ENCODE results near the gene PDXDC1.
"Not testable (repeated sequence)": the region's sequence is repeated elsewhere in the genome, so short reads cannot be mapped to it uniquely, and the experiment has no call there.

PDXDC1 gene

DNA sequence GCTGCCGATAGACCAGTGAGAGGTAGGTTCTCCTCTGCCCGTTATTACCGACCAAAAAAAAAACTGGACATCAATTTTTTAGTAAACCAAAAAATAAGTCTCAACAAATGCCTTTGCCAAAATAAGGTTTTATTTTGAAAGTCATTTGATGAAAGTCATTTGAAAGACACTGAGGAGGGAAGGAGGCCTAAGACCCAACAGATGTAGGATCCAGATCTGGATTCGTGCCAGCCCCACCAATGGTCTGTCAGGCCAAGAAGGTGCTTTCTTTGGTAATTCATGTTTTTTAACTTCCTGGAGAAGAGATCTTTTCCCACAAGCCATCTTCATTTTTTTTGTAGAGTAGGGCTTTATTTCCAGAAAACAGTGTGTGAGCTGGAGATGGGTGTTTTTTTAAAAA is 62.9 kb downstream of the PDXDC1 start:
- DNase-seq (ENCODE audit: low read depth), result no peak

- no peak for DNase-seq (ENCODE audit: low read depth)
Observed at GRCh38 chr16:15038689-15039088, 63.9 kb downstream of the PDXDC1 start.

- DNase-seq (ENCODE audit: low read depth), result no peak
Observed at GRCh38 chr16:15041271-15042004, 66.6 kb downstream of the PDXDC1 start.

DNA sequence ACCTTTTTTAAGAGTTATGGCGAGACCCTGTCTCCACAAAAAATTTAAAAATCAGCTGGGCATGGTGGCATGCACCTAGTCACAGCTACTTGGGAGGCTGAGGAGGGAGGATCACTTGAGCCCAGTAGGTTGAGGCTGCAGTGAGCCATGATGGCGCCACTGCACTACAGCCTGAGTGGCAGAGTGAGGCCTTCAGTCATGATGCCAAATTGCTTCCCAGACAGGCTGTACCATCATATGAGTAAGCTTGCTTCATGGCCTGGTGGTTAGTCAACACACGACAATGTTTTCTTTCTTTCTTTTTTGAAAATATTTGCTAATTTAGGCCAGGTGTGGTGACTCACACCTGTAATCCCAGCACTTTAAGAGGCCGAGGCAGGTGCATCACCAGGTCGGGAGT is 68.5 kb downstream of the PDXDC1 start:
- DNase-seq (ENCODE audit: low read depth), result no peak

GRCh38 chr16:15044286-15044685 is 69.5 kb downstream of the PDXDC1 start:
- DNase-seq (ENCODE audit: low read depth), result no peak

- DNase-seq (ENCODE audit: low read depth), result not testable (repeated sequence)
Observed at GRCh38 chr16:15045270-15045669, 70.4 kb downstream of the PDXDC1 start.

GRCh38 chr16:15046692-15047376 is 72.0 kb downstream of the PDXDC1 start:
- DNase-seq (ENCODE audit: low read depth), result no peak

GRCh38 chr16:15049581-15050180 is 74.9 kb downstream of the PDXDC1 start:
- DNase-seq (ENCODE audit: low read depth), result no peak

- DNase-seq (ENCODE audit: low read depth), result not testable (repeated sequence)
Observed at GRCh38 chr16:15050440-15050839, 75.6 kb downstream of the PDXDC1 start.

DNA sequence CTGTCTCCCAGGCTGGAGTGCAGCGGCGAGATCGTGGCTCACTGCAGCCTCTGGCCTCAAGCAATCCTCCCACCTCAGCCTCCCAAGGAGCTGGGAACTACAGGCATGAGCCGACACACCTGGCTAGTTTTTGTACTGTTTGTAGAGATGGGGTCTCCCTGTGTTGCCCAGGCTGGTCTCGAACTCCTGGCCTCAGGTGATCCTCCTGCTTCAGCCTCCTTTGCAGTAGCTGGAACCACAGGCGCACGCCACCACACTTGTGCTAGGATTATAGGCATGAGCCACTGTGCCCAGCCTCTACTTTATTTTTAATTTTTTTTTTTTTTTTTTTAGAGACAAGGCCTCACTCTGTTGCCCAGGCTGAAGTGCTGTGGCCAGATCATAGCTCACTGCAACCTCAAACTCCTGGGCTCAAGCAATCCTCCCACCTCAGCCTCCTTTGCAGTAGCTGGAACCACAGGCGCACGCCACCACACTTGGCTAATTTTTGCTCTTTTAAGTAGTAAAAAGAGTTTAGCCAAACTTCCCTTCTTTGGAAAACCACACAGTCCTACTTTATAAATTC is 76.6 kb downstream of the PDXDC1 start:
- DNase-seq (ENCODE audit: low read depth), result no peak

DNA sequence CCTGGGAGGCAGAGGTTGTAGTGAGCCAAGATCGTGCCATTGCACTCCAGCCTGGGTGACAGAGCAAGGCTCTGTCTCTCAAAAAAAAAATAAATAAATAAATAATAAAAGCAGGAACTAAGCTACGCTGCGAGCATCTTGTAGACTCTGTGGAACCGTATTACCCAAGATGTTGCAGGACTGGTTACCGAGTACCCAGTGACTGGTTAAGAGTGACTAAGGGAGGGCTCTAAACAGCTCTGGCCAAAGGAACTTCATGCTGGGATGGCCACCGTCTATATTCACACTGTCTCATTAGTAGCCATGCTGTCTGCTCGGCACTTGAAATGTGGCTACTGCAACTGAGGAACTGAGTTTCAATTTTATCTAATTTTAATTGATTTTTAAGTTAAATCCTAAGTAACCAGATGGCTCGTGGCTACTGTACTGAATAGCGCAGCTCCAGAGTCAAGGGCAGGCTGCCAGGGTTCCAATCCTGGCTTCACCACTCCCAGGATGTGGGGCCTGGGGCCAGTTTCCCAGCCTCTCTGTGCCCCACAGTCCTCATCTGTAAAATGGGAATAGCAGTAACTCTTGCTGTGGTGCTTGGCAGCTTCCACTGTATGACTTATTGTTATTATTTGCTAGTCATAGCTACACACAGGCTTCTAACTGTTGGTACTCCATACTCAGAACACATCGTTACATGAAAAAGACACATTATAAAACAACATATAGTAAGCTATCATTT is 78.1 kb downstream of the PDXDC1 start:
- DNase-seq (ENCODE audit: low read depth), result no peak

DNA sequence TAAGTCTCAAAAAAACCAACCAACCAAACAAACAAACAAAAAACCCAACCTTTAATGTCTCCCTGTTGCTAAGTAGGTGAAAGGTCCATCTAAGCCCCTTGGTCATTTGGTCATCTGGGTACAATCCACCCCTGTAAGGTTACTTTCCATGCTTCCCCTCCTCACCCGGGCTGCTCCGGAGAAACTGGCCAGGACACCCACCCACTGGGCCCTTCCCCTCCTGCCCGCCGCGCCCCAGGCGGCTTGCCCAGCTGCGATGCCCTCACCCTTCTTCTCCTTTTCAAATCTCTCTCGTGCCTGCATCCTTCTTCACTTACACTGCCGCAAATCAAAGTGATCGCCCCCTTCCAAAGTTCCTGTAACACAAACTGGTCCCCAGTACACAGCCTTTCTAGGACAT is 79.1 kb downstream of the PDXDC1 start:
- DNase-seq (ENCODE audit: low read depth), result no peak

DNA sequence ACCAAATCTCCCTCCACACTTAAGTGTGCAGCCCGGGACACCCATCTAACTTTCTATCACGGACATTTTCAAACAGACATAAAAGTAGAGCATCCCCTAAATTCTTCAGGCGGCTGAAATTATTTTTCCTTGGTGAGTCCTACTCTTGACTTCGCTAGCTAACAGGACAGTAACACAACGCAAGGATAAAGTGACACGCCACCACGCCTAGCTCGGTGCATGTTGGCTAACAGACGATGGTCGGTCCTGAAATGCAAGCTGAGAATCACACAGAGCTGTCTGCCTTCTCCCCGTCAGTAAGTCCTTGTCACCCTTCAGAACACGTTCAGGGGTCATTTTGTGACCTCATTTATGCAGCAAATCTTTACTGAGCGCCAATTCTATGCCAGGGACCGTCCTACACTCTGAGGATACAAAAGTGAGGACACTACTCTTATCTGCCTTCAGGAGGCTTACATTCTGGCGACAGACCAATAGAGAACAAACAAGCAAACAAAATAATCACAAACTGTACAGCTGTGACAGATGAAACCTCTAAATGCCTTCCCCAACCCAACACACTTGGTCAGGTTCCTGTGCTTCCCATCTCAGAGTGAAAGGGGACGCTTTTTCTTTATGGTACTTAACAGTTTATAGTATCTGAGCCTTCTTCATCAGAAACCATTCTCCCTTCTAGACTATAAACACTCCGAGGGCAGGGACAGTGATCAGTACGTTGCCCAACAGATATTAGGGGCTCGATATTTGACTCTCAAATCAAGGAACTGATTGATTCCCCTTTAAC is 79.7 kb downstream of the PDXDC1 start:
- DNase-seq (ENCODE audit: low read depth), result no peak

GRCh38 chr16:15055141-15056053 is 80.6 kb downstream of the PDXDC1 start:
- DNase-seq (ENCODE audit: low read depth), result peak; percentile 57

- no peak for DNase-seq (ENCODE audit: low read depth)
Observed at GRCh38 chr16:15057681-15058417, 83.0 kb downstream of the PDXDC1 start.

GRCh38 chr16:15059324-15059723 is 84.5 kb downstream of the PDXDC1 start:
- DNase-seq (ENCODE audit: low read depth), result no peak

- DNase-seq (ENCODE audit: low read depth), result not testable (repeated sequence)
Observed at GRCh38 chr16:15062085-15062810, 87.4 kb downstream of the PDXDC1 start.

GRCh38 chr16:15065961-15066360 is 91.1 kb downstream of the PDXDC1 start:
- DNase-seq (ENCODE audit: low read depth), result not testable (repeated sequence)

DNA sequence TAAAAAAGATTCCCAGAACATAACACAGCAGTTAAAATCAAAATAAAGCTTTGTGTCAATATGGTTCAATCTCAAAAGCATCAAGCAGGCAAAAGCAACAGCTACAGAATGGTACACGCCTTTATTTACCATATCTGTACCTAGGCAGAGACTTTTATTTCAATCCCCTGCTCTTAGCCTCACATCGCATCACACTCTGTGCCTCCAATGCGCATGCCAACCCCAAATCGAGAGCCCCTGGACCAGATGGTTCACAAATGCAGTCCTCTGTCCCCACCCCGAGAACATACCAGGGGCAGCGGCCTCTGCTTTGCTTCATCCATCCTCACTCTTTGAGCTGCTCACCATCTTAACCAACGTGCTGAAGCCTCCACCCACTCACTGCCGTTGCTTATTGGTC is 91.9 kb downstream of the PDXDC1 start:
- DNase-seq (ENCODE audit: low read depth), result not testable (repeated sequence)

All from activated T-cell treated with anti-CD3 and anti-CD28 coated beads for 1 hour (primary cell).